ELR (cell line): Measurements from ENCODE around the gene SDC1.
A peak's percentile ranks its signal among the peaks of the same experiment; 100 is the strongest.
"Not testable (repeated sequence)": the region's sequence is repeated elsewhere in the genome, so short reads cannot be mapped to it uniquely, and the experiment has no call there.

ENCODE experiments used
- DNase-seq: peaks from one replicate; pipeline ENCODE4 v3.0.0-alpha.2; 2015; ENCODE audit warnings: low read depth

SDC1 gene, protein sequence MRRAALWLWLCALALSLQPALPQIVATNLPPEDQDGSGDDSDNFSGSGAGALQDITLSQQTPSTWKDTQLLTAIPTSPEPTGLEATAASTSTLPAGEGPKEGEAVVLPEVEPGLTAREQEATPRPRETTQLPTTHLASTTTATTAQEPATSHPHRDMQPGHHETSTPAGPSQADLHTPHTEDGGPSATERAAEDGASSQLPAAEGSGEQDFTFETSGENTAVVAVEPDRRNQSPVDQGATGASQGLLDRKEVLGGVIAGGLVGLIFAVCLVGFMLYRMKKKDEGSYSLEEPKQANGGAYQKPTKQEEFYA

DNA sequence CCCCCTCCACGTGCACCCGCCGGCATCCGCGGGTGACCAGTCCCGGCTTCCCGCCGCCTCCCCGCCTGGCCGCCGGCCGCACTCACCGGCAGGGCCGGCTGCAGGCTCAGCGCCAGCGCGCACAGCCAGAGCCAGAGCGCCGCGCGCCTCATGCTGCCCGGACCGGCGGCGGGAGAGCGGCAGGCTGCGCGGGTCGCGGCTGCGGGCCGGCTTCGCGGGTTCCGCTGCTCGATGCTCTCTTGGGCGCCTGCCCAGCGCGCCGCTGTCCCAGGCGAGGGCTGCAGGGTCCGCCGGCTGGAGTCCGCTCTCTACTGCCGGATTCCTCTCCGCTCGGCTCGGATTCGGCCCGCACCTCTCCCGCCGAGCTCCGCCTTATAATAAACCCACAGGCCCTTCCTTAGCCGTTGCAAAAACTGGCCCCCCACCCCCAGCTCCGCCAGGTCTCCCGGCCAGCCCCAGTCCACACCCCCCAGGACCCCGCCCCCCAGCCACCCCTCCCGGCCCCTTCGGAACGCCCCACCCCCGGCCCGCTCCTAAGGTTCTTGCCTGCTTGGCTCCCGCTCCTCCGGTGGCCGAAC, at the start of gene SDC1:
SDC1 (minus strand) TSS at position 415 of the 578 bp plus-strand sequence; CDS start at position 152, 263 bp downstream.
- peak; percentile 71 for DNase-seq

DNA sequence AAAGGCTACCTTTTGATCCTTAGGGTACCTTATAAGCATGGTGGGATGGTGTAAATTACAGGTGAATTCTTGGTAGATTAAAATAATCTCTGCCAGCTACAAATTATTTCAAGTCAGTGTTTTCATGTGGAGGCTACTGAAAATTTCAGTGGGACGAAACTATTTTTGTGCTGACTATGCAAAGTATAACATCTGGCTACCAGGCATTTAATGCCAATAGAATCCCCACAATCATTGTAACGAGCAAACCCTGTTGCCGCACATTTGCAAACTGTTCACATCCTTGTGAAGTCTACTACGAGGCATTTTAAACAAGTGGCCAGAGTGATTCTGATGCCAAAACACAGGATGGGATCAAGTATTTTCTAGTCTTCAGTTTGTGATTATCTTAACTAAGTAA, 48.1 kb upstream of the SDC1 start:
- DNase-seq, result no peak

DNA sequence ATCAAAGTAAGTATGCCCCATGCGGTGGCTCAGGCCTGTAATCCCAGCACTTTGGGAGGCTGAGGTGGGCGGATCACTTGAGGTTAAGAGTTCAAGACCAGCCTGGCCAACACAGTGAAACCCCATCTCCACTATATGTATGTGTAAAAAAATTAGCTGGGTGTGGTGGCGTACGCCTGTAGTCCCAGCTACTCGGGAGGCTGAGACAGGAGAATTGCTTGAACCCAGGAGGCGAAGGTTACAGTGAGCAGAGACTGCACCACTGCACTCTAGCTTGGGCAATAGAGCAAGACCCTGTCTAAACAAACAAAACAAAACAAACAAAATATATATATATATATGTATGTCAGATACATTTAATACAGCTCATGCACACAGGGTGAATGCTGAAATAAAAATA, 43.4 kb upstream of the SDC1 start:
- not testable (repeated sequence) for DNase-seq

DNA sequence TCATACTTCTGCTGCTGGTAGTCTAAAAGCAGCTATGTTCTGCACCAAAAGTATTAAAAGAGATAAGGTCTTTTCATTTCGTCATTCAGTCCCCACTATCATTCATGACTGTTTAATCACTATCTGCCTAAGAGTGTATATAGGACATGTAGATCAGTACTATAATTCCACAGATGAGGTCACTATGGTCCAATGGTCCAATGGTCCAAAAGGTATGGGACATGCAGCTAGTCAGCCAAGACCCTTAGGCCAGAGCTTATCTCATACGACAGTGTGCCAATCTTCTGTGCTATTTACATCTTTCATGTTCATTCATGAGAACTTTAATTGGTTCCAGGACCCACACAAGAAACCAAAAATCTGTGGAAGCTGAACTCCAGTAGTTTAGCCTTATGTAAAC, 42.6 kb upstream of the SDC1 start:
- DNase-seq, result no peak

DNA sequence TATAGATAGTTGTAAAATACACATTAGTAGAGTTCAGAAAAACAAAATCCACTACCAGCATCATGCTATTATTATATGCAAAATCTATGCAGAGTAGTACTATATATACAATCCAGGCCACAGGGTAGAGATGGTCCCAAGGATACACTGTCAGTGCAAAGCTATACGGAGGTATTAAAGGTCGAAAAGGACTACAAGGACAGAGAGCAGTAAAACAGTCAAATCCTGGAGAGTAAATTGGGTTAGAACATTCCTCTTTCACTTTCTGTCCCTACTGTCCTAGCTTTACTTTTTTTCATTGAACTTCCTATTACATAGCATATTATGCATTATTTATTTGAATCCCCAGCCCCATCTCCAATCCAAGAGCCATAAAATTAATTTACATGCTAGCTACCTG, 39.7 kb upstream of the SDC1 start:
- DNase-seq, result no peak

DNA sequence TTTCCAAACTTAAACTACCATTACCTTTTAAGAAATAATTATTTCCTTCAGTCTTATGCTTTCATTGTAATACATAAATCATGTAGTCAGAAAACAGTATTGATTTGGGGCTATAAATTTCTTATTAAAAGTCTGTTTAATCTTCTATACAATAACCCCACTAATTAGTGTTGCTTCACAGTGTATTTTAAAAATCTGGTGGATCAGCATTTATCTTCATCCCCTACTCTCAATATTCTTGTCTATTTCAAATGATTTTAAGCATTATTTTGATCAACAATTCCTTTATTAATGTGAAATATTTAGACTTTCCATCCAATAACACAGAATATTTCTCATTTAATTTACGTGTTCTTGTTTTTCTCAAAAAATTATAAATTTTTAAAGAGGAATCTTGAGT, 32.5 kb upstream of the SDC1 start:
- no peak for DNase-seq

DNA sequence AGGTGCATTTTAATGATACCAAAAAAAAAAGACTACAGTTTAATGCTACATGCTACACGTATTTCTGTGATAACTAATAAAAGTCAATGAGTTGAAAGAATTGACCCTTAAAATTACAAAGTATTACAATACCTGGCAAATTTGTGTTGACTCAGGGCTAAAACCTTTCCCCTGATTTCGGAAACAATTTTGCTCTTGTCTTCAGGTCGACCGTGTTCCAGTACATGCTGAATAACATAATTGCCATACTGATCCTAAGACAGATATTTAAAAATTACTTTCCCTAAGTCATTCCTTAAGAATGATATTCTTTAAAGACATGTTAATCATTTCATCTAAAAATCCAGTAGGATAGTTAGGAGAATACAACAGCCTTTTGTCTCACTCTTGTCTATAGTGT, 29.8 kb upstream of the SDC1 start:
- DNase-seq, result no peak

DNA sequence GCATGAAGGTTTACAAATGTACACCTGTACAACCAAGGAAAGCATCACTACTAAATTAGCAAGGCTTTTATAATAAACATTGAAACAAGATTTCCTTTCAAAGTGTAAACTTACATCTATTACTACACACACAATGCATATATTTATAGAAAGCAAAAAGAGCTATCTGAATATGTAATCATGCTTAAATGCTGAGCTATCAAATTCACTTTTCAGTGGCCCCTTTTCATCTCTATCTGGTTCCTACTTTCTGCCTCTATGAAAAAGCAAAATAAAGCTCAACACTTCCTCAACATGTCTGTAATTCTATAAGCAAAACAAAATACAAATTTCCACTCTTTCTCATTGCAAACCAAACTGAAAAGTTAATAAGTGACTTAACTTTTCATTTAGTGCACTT, 25.5 kb upstream of the SDC1 start:
- no peak for DNase-seq

DNA sequence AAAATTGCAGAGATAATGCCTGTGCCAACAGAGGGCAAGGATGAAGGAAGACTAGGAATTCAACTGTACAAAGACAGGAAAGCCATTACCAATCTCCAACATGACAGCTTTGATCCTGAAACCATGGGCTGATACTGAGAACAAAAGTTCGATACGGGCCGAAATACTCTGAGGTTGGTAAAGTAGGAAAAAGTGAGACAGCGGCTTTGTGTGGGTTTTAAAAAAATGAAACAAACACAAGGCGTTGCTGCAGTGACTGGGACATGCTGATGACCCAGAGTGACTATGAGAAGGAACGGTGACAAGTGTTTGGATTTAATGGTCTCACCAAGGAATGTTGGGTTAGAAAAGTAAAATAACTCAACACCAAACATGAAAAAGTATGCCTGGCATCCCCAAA, 24.2 kb upstream of the SDC1 start:
- no peak for DNase-seq

DNA sequence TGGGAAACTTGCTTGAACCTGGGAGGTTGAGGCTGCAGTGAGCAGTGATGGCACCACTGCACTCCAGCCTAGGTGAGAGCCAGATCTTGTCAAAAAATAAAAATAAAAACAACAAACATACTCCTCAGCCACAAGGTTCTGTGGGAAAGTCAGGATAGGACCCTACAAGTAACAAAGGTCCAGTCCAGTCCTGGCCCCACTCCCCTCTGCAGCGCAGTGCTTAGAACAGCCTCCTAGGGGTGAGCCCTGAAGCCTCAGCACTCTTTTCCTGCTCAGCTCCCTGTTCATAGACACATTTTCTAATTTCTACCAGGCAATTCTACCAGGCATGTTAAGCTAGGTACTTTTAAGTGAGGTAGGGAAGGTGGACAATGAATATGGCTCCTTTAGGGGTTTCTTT, 22.2 kb upstream of the SDC1 start:
- DNase-seq, result no peak

DNA sequence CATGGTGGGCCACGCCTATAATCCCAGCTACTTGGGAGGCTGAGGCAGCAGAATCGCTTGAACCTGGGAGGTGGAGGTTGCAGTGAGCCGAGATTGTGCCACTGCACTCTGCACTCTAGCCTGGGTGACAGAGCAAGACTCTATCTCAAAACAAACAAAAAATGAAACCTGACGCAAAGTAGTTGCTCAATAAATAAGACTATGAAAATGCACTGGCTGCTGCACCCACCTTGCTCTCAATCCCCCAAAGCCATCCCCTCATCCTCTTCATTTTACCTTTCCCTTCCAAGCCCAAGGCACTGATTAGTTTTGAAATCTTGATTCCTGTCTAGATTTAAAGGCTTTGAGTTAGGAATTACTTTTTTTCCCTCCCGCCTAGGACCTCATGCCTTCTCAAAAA, 18.7 kb upstream of the SDC1 start:
- DNase-seq, result not testable (repeated sequence)

DNA sequence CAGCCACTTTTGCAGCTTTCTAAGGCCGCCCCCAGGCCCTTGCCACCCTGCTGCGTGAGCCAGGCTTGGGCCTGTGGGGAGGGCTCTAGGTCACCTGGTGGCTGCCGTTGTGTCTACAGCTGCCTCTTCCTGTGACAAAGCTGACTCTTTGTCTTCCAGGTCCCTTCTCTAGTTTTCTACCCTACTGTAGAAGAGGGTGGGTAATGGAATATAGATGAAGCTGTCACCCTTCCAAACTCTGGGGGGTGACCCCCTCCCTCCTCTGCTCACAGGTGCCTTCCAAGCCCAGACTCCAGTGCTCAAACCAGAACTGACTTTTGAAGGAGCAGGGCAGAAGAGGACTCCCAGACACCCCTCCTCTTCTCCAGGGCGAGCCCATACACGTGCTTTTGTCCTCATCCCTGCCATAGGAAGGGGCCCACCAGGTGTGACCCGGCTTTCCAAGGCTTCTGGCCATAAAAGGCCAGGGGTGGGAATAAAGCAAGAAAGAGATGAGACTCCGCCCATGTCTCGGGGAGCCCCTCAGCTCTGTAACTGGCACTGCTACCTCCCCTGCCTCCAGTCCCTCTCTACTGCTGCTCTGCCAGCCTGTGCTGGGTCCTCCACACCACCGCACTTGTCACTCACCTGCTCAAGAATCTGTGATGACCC, 17.9 kb upstream of the SDC1 start:
- DNase-seq, result no peak

DNA sequence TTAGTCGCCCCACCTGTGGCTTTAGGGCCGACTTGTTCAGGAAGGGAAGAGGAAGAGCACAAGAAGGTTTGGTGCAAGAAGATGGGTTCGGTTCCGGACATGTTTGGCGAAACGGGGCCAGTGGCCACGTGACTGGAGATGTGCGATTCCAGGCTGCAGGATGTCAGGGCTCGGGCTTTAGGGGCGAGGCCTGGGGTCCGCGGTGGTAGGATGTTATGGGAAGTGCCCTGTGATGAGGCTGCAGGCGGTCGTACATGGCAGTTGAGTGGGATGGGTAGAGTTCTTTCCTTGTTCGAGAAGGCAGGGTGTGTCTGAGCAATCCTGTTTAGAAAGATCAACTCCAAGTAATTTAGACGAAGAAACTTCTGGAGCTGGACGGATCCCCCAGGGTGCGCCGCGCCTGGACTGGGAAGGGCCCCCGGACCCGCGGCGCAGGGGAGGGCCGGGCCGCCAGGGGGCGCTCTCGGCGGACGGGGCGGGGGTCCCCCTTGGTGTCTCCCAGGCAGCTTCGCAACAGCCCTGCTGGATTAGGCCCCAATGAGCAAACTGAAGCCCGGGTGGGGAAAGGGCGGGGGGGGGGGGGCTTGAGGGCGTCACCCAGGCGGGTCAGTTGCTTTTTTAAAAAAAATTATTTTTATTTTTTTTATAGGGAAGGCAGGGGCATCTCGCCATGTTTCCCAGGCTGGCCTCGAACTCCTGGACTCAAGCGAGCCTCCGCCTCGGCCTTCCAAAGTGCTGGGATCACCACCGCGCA, 17.2 kb upstream of the SDC1 start:
- DNase-seq, result no peak

DNA sequence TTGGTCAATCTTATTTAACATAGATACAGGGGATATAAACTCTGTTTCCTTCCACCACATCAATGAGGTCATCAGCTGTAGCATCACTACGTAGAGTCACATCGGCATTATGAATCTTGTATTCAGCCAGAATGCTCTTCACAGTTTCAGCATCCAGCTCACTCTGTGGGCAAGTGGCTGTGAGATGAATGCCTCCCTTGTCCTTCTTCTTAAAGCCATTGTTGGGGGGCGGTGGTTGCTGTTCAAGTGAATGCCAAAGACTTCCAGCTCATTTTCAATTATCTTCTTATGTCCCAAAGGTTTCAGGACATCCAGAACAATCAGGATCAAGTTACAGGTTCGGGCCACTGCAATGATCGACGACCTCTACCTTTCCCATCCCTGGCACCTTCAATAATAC, 15.4 kb upstream of the SDC1 start:
- not testable (repeated sequence) for DNase-seq

DNA sequence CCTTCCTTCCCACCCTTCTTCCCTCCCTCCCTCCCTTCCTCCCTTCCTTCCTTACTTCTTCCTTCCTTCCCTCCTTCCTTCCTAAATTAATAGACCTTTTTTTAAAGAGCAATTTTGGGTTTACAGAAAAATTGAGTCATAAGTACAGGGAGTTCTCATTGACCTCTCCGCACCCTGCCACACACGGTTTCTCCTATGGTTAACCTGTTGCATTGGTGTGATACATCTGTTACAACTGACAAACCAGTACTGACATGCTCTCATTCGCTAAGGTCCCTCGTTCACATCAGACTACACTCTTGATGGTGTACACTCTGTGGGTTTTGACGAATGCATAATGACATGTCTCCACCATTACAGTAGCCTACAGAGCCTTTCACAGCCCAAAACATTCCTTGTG, 11.6 kb upstream of the SDC1 start:
- DNase-seq, result no peak

DNA sequence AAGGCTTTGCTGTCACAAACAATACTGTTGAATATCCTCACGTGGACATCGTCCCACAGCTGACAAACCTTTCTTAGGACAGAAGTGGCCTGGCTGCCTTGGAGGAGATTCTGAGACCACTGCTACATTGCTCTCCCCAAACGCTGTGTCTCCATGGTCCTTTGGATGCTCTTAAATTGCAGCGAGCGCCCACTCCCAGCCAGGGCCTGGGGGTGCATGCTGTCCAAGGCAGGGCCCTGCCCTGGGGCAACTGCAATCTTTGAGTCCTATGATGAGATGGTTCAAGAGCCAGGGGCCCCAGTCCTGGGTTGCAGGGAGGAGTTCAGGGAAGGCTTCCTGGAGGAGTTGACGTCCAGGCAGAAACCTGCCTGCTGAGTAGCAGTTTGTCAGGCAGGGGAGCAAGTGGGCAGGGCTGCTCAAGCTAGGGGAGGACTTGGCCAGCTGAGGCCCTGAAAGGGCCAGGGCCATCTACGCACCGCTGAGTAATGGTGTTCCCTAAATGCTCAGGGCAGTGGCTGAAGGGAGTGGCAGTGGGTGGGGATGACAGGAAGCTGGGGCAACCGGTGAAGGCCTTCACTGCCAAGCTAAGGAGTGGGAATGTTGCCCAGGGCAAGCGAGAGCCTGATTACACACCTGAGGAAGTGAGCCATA, 10.8 kb upstream of the SDC1 start:
- no peak for DNase-seq

DNA sequence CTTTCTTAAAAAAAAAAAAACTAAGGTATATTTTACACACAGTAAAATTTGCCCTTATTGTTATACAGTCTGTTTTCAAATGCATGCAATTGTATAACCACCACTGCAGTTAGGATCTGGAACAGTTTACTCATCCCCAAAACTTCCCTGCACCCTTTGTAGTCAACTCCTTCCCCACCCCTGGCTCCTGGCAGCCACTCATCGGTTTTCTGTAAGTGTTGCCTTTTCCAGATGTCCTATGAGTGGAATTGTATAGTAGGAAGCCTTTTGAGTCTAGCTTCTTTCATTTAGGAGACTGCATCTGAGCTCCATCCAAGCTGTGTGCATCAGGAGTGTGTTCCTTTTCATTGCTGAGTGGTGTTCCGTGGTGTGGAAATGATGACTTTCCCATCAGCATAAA, 9.7 kb upstream of the SDC1 start:
- not testable (repeated sequence) for DNase-seq

DNA sequence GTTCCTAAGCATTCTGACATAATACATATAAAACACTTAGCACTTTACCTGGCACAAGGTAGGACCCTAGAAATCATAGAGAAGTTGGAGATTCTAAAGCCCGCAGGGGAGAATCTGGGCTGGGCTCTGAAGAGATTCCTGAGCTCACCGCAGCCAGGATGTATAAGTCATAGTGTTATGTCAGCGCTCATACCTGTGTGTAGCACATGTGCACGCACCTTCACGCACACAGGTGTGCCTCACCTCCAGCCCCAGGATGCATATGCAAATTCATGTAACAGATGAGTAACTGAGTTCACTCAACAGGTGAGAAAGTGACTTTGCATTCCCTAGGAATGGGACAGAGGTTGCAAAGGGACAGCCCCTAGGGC, 7.9 kb upstream of the SDC1 start:
- DNase-seq, result no peak

DNA sequence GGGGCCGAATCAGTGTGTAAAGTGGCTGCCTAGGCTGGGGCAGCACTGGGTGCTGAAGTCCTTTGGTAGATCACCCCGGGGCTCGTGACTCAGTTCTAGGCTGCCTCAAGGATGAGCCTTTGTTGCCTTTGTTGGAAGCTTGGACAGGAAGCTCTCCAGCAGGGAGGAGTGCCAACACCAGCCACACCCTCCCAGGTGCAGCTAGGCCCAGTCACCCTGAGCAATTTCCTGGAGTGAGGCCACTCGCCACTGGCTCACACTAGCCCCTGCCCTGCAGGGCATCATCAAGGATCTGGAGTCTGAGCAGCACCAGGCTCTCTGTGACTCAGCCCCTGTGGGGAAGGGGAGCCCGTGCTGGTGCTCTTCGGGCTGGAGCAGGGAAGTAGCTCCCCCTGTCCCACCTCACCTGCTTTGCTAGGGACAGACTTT, 6.7 kb upstream of the SDC1 start:
- peak; percentile 97 for DNase-seq

DNA sequence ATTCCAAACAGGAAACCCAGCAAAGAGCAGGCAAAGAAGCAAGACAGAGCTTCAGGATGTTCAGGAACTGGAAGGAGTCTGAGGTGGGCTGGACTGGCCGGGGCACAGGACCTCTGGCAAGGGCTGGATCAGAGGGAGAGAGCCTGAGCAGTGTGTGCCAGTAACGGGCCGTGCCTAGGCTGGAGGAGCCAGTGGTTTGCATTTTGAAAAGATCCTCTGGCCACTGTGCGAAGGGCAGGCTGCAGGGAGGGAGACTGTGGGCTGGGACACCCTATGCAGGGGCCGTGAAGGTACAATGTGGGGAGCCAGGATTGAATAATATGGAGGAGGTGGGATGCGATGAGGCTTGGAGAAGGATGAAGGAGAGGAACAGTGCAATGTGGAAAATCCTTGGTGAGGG, 6.2 kb upstream of the SDC1 start:
- no peak for DNase-seq

DNA sequence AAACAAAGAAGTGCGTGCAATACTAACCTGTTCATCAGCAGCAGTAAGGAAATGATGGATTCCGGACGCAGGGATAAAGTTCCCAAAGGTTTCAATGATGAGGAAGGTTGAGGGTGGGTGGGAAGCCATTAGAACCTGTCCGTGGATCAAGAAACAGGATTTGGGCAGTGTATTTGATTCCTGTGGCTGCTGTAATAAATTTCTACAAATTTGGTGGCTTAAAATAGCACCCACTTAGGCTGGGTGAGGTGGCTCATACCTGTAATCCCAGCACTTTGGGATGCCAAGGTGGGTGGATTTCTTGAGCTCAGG, 5.1 kb upstream of the SDC1 start:
- DNase-seq, result no peak

DNA sequence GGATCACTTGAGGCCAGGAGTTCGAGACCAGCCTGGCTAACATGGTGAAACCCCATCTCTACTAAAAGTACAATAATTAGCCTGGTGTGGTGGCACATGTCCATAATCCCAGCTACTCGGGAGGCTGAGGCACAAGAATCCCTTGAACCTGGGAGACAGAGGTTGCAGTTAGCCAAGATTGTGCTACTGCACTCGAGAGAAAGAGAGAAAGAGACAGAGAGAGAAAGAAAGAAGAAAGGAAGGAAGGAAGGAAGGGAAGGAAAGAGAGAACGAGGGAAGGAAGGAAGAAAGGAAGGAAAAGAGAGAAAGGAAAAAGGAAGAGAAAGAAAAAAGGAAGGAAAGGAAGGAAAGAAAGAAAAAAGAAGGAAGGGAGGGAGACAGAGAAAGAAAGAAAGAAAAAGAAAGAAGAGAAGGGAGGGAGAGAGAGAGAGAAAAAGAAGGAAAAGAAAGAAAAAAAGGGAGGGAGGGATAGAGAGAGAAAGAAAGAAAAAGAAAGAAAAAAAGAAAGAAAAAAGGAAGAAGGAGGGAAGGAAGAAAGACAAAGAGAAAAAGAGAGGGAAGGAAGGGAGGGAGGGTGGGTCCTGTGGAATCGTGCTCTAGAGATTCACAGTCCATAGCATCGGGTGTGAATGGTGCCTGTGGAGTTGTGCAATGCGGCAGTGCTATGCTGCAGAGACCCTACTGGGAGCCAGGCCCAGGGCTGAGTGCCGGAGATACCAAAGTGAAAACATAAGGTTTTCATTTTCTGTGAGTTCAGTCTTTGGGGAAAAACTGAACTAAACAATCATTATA, 4.6 kb upstream of the SDC1 start:
- no peak for DNase-seq
